Measurements from ENCODE around the gene TP73.

TP73 gene

GRCh38 chr1:3636080-3636479 is 16.2 kb upstream of the TP73 start:
- no peak for DNase-seq

- DNase-seq: no peak
These were observed 15.8 kb upstream of the TP73 start for GRCh38 chr1:3636531-3636930.

GRCh38 chr1:3638027-3638426 is 14.3 kb upstream of the TP73 start:
- no peak for DNase-seq

GRCh38 chr1:3638676-3639075 is 13.6 kb upstream of the TP73 start:
- no peak for DNase-seq

- DNase-seq: no peak
These were observed 12.9 kb upstream of the TP73 start for GRCh38 chr1:3639397-3639911.

- no peak for DNase-seq
These were observed 12.0 kb upstream of the TP73 start for GRCh38 chr1:3640121-3640837.

GRCh38 chr1:3641046-3641760 is 11.1 kb upstream of the TP73 start:
- no peak for DNase-seq

GRCh38 chr1:3641816-3642215 is 10.5 kb upstream of the TP73 start:
- no peak for DNase-seq

- no peak for DNase-seq
These were observed 9.2 kb upstream of the TP73 start for GRCh38 chr1:3642919-3643675.

GRCh38 chr1:3644273-3644672 is 8.0 kb upstream of the TP73 start:
- DNase-seq: no peak

GRCh38 chr1:3645247-3645646 is 7.1 kb upstream of the TP73 start:
- no peak for DNase-seq

- DNase-seq: no peak
These were observed 6.5 kb upstream of the TP73 start for GRCh38 chr1:3645666-3646355.

GRCh38 chr1:3646596-3646995 is 5.7 kb upstream of the TP73 start:
- DNase-seq: no peak

- DNase-seq: peak; percentile 79
These were observed 2.7 kb upstream of the TP73 start, which contains the start of gene WRAP73 for GRCh38 chr1:3649342-3650247. WRAP73 (minus strand) TSS chr1:3650103; CDS start chr1:3649999, 104 bp downstream.

GRCh38 chr1:3650248-3651025 is 1.9 kb upstream of the TP73 start:
- no peak for DNase-seq

- no peak for DNase-seq
These were observed 1.0 kb upstream of the TP73 start for GRCh38 chr1:3651026-3651929.

- no peak for DNase-seq
These were observed 401 bp downstream of the TP73 start for GRCh38 chr1:3652548-3653285.

- no peak for DNase-seq
These were observed 936 bp downstream of the TP73 start for GRCh38 chr1:3653286-3653618.
